H1 (cell line): Measurements from ENCODE around the gene YEATS4. TPM values are rescaled to one million over a fixed set of nuclear protein-coding genes. Genes with fewer than 3 reads are reported as not detected.

Source experiments
- CTCF ChIA-PET: fragments of 300-600 bp; sonication (Branson Sonifier 250); formaldehyde crosslinking; loops from one replicate; lab custom pipeline; 2021; ENCODE audit not compliant: partially characterized antibody; lab: Charles Lee
- POLR2A ChIA-PET: fragments of 300-600 bp; sonication (Branson Sonifier 250); formaldehyde crosslinking; loops from one replicate; lab custom pipeline; 2021; ENCODE audit warnings: inconsistent platforms; ENCODE audit not compliant: partially characterized antibody; lab: Charles Lee
- DNase-seq, 2 experiments: peaks; one replicate each; pipeline versions ENCODE4 v3.0.0 to v3.0.0-alpha.2; 2010 to 2022; ENCODE audit warnings: low spot score in 2 of 2, low read depth in 1 of 2, mixed read lengths in 1 of 2
- FAIRE-seq: peaks from 2 replicates; lab custom pipeline; 2011; peaks lifted over from hg19 to GRCh38; lab: Jason Lieb, UNC
- H2AFZ ChIP-seq: 2 replicates; pipeline ENCODE4 v1.8.1; 2012; ENCODE audit warnings: low read length, inconsistent platforms
- H2AK5ac ChIP-seq: 2 replicates; pipeline ENCODE4 v1.6.1; 2013; ENCODE audit warnings: low read depth, low read length
- H2BK120ac ChIP-seq: replicated peaks from 2 replicates; pipeline ENCODE3; 2013; ENCODE audit warnings: low read depth, low read length, inconsistent platforms
- H2BK12ac ChIP-seq: 2 replicates; pipeline ENCODE4 v1.6.1; 2013; ENCODE audit warnings: low read depth, low read length
- H2BK15ac ChIP-seq: 2 replicates; pipeline ENCODE4 v1.6.1; 2013; ENCODE audit warnings: low read length
- H2BK20ac ChIP-seq: 2 replicates; pipeline ENCODE4 v1.6.1; 2013; ENCODE audit warnings: low read length
- H2BK5ac ChIP-seq: 2 replicates; pipeline ENCODE4 v1.6.1; 2013; ENCODE audit warnings: low read depth, low read length
- H3K14ac ChIP-seq: 2 replicates; pipeline ENCODE4 v1.6.1; 2013; ENCODE audit warnings: inconsistent platforms; ENCODE audit not compliant: insufficient read length
- H3K18ac ChIP-seq: 2 replicates; pipeline ENCODE4 v1.6.1; 2013; ENCODE audit warnings: low read length; ENCODE audit errors: extremely low read depth
- H3K23ac ChIP-seq: 2 replicates; pipeline ENCODE4 v1.6.1; 2013; ENCODE audit warnings: inconsistent platforms; ENCODE audit not compliant: insufficient read length
- H3K23me2 ChIP-seq: 2 replicates; pipeline ENCODE4 v1.6.1; 2013; ENCODE audit warnings: low read depth, low read length
- H3K27ac ChIP-seq: 2 replicates; pipeline ENCODE4 v1.6.1; 2011; ENCODE audit warnings: low read depth, low read length, inconsistent platforms
- H3K27me3 ChIP-seq, 4 experiments: replicated peaks in 1 of 4; 1 replicate in 1 of 4; 2 replicates in 3 of 4; pipeline versions ENCODE4 v1.6.1 to v1.8.1; 2011 to 2013; ENCODE audit warnings: low read length in 3 of 4, mild to moderate bottlenecking in 3 of 4, inconsistent platforms in 2 of 4, mixed read lengths in 2 of 4, moderate library complexity in 1 of 4; ENCODE audit not compliant: control insufficient read depth in 3 of 4, insufficient read depth in 3 of 4; ENCODE audit errors: extremely low read depth in 1 of 4
- H3K36me3 ChIP-seq, 4 experiments: 2 replicates each; pipeline versions ENCODE4 v1.6.1 to v1.8.1; 2011 to 2013; ENCODE audit warnings: mild to moderate bottlenecking in 4 of 4, low read length in 3 of 4, moderate library complexity in 2 of 4, control low read depth in 1 of 4, inconsistent platforms in 1 of 4; ENCODE audit not compliant: insufficient read depth in 4 of 4, control insufficient read depth in 2 of 4
- H3K4ac ChIP-seq: replicated peaks from 2 replicates; pipeline ENCODE3; 2013; ENCODE audit warnings: low read length, low read depth, mixed read lengths, inconsistent platforms; ENCODE audit not compliant: insufficient read length
- H3K4me1 ChIP-seq, 4 experiments: replicated peaks in 1 of 4; 1 replicate in 1 of 4; 2 replicates in 3 of 4; pipeline versions ENCODE4 v1.6.1 to v1.8.1; 2011 to 2013; ENCODE audit warnings: low read length in 3 of 4, inconsistent platforms in 2 of 4, mixed read lengths in 1 of 4; ENCODE audit not compliant: insufficient read depth in 4 of 4, control insufficient read depth in 3 of 4
- H3K4me2 ChIP-seq, 2 experiments: 2 replicates each; pipeline versions ENCODE4 v1.6.1 to v1.8.1; 2011 to 2013; ENCODE audit warnings: low read depth in 2 of 2, low read length in 2 of 2, control low read depth in 1 of 2, inconsistent platforms in 1 of 2, mild to moderate bottlenecking in 1 of 2; ENCODE audit not compliant: insufficient read depth in 1 of 2
- H3K4me3 ChIP-seq, 4 experiments: fragments of 200-600, 300-600 bp in 1 of 4; sonication (generic), shearing (Covaris generic), sonication (Bioruptor Twin) in 1 of 4; 2 replicates each; pipeline versions ENCODE4 v1.5.1 to v1.8.1; 2011 to 2016; ENCODE audit warnings: low read length in 4 of 4, low read depth in 3 of 4, control low read depth in 2 of 4, inconsistent platforms in 2 of 4, mild to moderate bottlenecking in 2 of 4, mixed read lengths in 1 of 4, moderate library complexity in 1 of 4; ENCODE audit not compliant: insufficient read depth in 2 of 4; ENCODE audit errors: extremely low read depth in 1 of 4
- H3K56ac ChIP-seq: replicated peaks from 2 replicates; pipeline ENCODE3; 2013; ENCODE audit warnings: low read depth, mild to moderate bottlenecking, mixed read lengths, low read length, inconsistent platforms; ENCODE audit not compliant: insufficient read length
- H3K79me1 ChIP-seq: 2 replicates; pipeline ENCODE4 v1.6.1; 2013; ENCODE audit warnings: low read depth, low read length, control low read depth
- H3K79me2 ChIP-seq, 2 experiments: 2 replicates each; pipeline versions ENCODE4 v1.6.1 to v1.8.1; 2012 to 2013; ENCODE audit warnings: low read length in 2 of 2, mild to moderate bottlenecking in 2 of 2, inconsistent platforms in 1 of 2; ENCODE audit not compliant: insufficient read depth in 2 of 2, control insufficient read depth in 1 of 2
- H3K9ac ChIP-seq, 4 experiments: replicated peaks in 1 of 4; 1 replicate in 1 of 4; 2 replicates in 3 of 4; pipeline versions ENCODE4 v1.6.1 to v1.8.1; 2011 to 2013; ENCODE audit warnings: low read depth in 3 of 4, low read length in 3 of 4, control low read depth in 2 of 4, mild to moderate bottlenecking in 2 of 4, moderate library complexity in 2 of 4, inconsistent platforms in 1 of 4; ENCODE audit errors: extremely low read depth in 1 of 4
- H3K9me3 ChIP-seq, 2 experiments: 2 replicates each; pipeline versions ENCODE4 v1.6.1 to v1.8.1; 2012 to 2013; ENCODE audit warnings: mild to moderate bottlenecking in 2 of 2, moderate library complexity in 2 of 2, control low read depth in 1 of 2, inconsistent platforms in 1 of 2, low read depth in 1 of 2, low read length in 1 of 2, mixed read lengths in 1 of 2; ENCODE audit not compliant: insufficient read depth in 2 of 2
- H4K20me1 ChIP-seq, 2 experiments: replicated peaks in 1 of 2; 2 replicates each; pipeline versions ENCODE3 to v1.8.1; 2011 to 2013; ENCODE audit warnings: inconsistent platforms in 2 of 2, low read length in 2 of 2, mild to moderate bottlenecking in 1 of 2; ENCODE audit not compliant: insufficient read depth in 2 of 2, control insufficient read depth in 1 of 2
- H4K5ac ChIP-seq: 2 replicates; pipeline ENCODE4 v1.6.1; 2013; ENCODE audit warnings: low read length, low read depth, mixed read lengths, inconsistent platforms; ENCODE audit not compliant: insufficient read length
- H4K8ac ChIP-seq: 2 replicates; pipeline ENCODE4 v1.8.0; 2013; ENCODE audit warnings: mild to moderate bottlenecking, moderate library complexity, low read length, inconsistent platforms; ENCODE audit not compliant: insufficient read depth; ENCODE audit errors: extremely low read depth
- H4K91ac ChIP-seq: replicated peaks from 2 replicates; pipeline ENCODE3; 2013; ENCODE audit warnings: low read length, mixed read lengths, inconsistent platforms; ENCODE audit not compliant: insufficient read length
- CHD2 ChIP-seq: IDR thresholded peaks from 2 replicates; pipeline ENCODE4 v1.6.1; 2012; ENCODE audit warnings: low read length, improper control_type of control experiment
- RNF2 ChIP-seq: fragments of 200-900, 300-1000 bp; sonication (generic); IDR thresholded peaks from 2 replicates; pipeline ENCODE4 v1.7.1; 2016; ENCODE audit warnings: borderline replicate concordance, low read depth, mild to moderate bottlenecking, antibody characterized with exemption, low read length; ENCODE audit not compliant: poor library complexity, severe bottlenecking; ENCODE audit errors: missing control alignments
- SAP30 ChIP-seq: fragments of 300-600 bp; sonication (generic); IDR thresholded peaks from 2 replicates; pipeline ENCODE4 v1.7.1; 2012; ENCODE audit warnings: low read length, moderate library complexity, mild to moderate bottlenecking, inconsistent platforms; ENCODE audit not compliant: insufficient read depth, insufficient replicate concordance
- SUZ12 ChIP-seq: fragments of 200-600 bp; sonication (generic); IDR thresholded peaks from 2 replicates; pipeline ENCODE4 v1.6.1; 2012; ENCODE audit warnings: mild to moderate bottlenecking, inconsistent platforms, low read length, moderate library complexity, mixed read lengths
- WGBS, 2 experiments: shearing (Covaris generic) in 1 of 2; methylation state at CpG; one replicate each; pipeline versions ENCODE4 v1.1.6 to v1.1.7; 2013 to 2015; ENCODE audit warnings: low lambda C conversion rate in 2 of 2, mixed read lengths in 2 of 2, inconsistent platforms in 1 of 2, low coverage in 1 of 2, missing lambda C conversion rate in 1 of 2; ENCODE audit not compliant: insufficient replicate concordance in 2 of 2, insufficient coverage in 1 of 2, insufficient read length in 1 of 2; ENCODE audit errors: extremely low coverage in 1 of 2, missing lambda C conversion rate in 1 of 2; 5-methylcytosine and 5-hydroxymethylcytosine counted together
- polyA plus RNA-seq, 7 experiments: library from polyadenylated mRNA; depleted of rRNA in 3 of 7; stranded (reverse) in 5 of 7; unstranded in 2 of 7; fragments of >200 nt in 5 of 7; fragments of 200-250 nt in 2 of 7; gene quantifications; 1 replicate in 5 of 7; 2 replicates in 1 of 7; 4 replicates in 1 of 7; pipeline versions ENCODE4 v1.2.1 to v1.2.3, GENCODE V29; 2011 to 2013; ENCODE audit warnings: missing spikeins in 2 of 7, mixed read lengths in 2 of 7
- total RNA-seq: library from RNA; stranded (reverse); fragmentation: NEBNext Ultra II Directional; extraction: Animal tissue kit (Norgen Biotek cat#: 25700); gene quantifications from 2 replicates; pipeline ENCODE4 v1.2.1, GENCODE V29; 2021

Gene YEATS4
- total and polyA plus RNA-seq, 2 of the 8 experiments (the other 6 are each of a cell fraction or from before 2014, with no cell fraction given) = 25.7 to 32.5 TPM

- H2AFZ ChIP-seq = 0 out of 2 replicates have a peak overlapping the region, but pooled peaks have one; percentile 45
- no peak overlapping the region for H3K9ac ChIP-seq
- POLR2A ChIA-PET = no interaction called here
- H3K4me2 ChIP-seq = no peak overlapping the region
- no peak overlapping the region for H3K4me3 ChIP-seq
- WGBS, 2 experiments = 93% methylated on average over 5 of the region's 5 CpGs; no CpG with 5 or more reads in 1 of the 2 experiments
- H2BK15ac ChIP-seq = no peak overlapping the region
- H3K27me3 ChIP-seq = no peaks in the 10 kb centered on the region
- no peak overlapping the region for H2AK5ac ChIP-seq
- FAIRE-seq (no peak), DNase-seq (no peak)
- no peak overlapping the region for H3K18ac ChIP-seq
- no peak overlapping the region for H4K5ac ChIP-seq
- H3K79me1 ChIP-seq = no peaks in the 10 kb centered on the region
- H3K23me2 ChIP-seq = no peaks in the 10 kb centered on the region
- H4K8ac ChIP-seq = no peak overlapping the region
- H3K27ac ChIP-seq = no peak overlapping the region
- no peak overlapping the region for H4K91ac ChIP-seq
- H3K23ac ChIP-seq = no peak overlapping the region
- H3K36me3 ChIP-seq = no peaks in the 10 kb centered on the region
- H3K14ac ChIP-seq = no peak overlapping the region
- H2BK12ac ChIP-seq = no peak overlapping the region
- H3K4ac ChIP-seq = no peak overlapping the region
- H3K56ac ChIP-seq = no peak overlapping the region
- H2BK20ac ChIP-seq = no peak overlapping the region
- no peak overlapping the region for H2BK120ac ChIP-seq
- CTCF ChIA-PET = interaction anchor here (1.0 to 2.7 kb wide), 4 partner anchors 10 to 87 kb away, joined by 3 to 13 read pairs (median 6); no protein-coding TSS in a partner anchor
- H3K9me3 ChIP-seq = no peaks in the 10 kb centered on the region
- TF ChIP-seq CHD2 = no peak
- TF ChIP-seq SUZ12 = no peak
- TF ChIP-seq SAP30 = no peak
- TF ChIP-seq RNF2 = no peak
- H4K20me1 ChIP-seq = no peaks in the 10 kb centered on the region
- H2BK5ac ChIP-seq = no peak overlapping the region
- H3K79me2 ChIP-seq = no peaks in the 10 kb centered on the region
- no peaks in the 10 kb centered on the region for H3K4me1 ChIP-seq
These were observed 18.2 kb upstream of the YEATS4 start for GRCh38 chr12:69341328-69341727.
